Subcutaneous abdominal adipose tissue (tissue), 5 donors: ENCODE results near the gene MDGA2.

Experiments
- H3K27ac ChIP-seq: one replicate; pipeline ENCODE4 v1.7.0; 2013; ENCODE audit warnings: low read depth, mild to moderate bottlenecking, inconsistent platforms, low read length, moderate library complexity
- H3K27me3 ChIP-seq, 5 donors: one replicate each; pipeline ENCODE4 v1.7.0; 2013; ENCODE audit warnings: low read length in 5 of 5, inconsistent platforms in 1 of 5; ENCODE audit not compliant: control insufficient read depth in 5 of 5, insufficient read depth in 4 of 5
- H3K36me3 ChIP-seq, 5 donors: one replicate each; pipeline ENCODE4 v1.7.0; 2013; ENCODE audit warnings: low read length in 5 of 5; ENCODE audit not compliant: control insufficient read depth in 5 of 5, insufficient read depth in 5 of 5
- H3K4me1 ChIP-seq, 5 donors: one replicate each; pipeline ENCODE4 v1.7.0; 2013; ENCODE audit warnings: low read length in 5 of 5, mild to moderate bottlenecking in 3 of 5, moderate library complexity in 1 of 5; ENCODE audit not compliant: control insufficient read depth in 5 of 5, insufficient read depth in 5 of 5
- H3K4me3 ChIP-seq, 5 donors: one replicate each; pipeline ENCODE4 v1.7.0; 2013; ENCODE audit warnings: low read length in 5 of 5, low read depth in 1 of 5
- H3K9ac ChIP-seq, 5 donors: one replicate each; pipeline ENCODE4 v1.7.0; 2013; ENCODE audit warnings: low read length in 5 of 5, mild to moderate bottlenecking in 4 of 5, moderate library complexity in 3 of 5
- H3K9me3 ChIP-seq, 5 donors: one replicate each; pipeline ENCODE4 v1.7.0; 2013; ENCODE audit warnings: low read length in 5 of 5; ENCODE audit not compliant: control insufficient read depth in 5 of 5
- donor health status: healthy.
- donor health status: healthy.
- donor health status: healthy.
- donor health status: healthy.
- donor health status: healthy.

MDGA2 gene

DNA sequence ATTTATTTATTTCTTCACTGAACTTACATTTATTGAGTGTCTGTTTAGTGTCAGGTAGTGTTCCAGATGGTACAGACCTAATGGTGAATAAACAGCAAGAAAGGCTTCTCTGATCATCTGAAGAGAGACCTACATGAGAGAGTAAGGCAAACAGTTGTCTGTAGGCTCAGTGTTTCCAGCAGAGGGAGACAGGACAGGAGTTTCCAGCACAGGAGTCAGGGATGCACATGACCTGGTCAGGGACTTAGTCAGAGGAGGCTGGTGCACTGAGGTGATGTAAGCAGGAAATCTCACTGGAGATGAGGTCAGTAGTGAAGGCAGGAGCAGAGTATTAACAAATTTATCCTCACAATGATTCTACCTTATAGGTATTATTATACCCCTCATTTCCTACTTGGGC is 233.2 kb downstream of the MDGA2 start:
- Histone ChIP-seq H3K9ac (no peak overlapping the region), H3K9me3 (peaks cover 0 to 3% (median 0%) of the 10 kb centered on the region in 5 donors), H3K36me3 (no peaks in the 10 kb centered on the region), H3K4me1 (peaks cover 0 to 3% (median 0%) of the 10 kb centered on the region in 5 donors), H3K27me3 (no peaks in the 10 kb centered on the region), H3K4me3 (no peak overlapping the region), H3K27ac (no peak overlapping the region)

- Histone ChIP-seq H3K36me3 (no peaks in the 10 kb centered on the region), H3K27me3 (no peaks in the 10 kb centered on the region), H3K4me3 (no peak overlapping the region), H3K4me1 (no peaks in the 10 kb centered on the region), H3K27ac (no peak overlapping the region), H3K9ac (no peak overlapping the region), H3K9me3 (peaks cover 0 to 3% (median 0%) of the 10 kb centered on the region in 5 donors)
Observed at GRCh38 chr14:47439953-47440352, 235.5 kb downstream of the MDGA2 start.

GRCh38 chr14:47438650-47439140 is 236.7 kb downstream of the MDGA2 start:
- Histone ChIP-seq H3K36me3 (no peaks in the 10 kb centered on the region), H3K9ac (no peak overlapping the region), H3K4me3 (no peak overlapping the region), H3K27ac (no peak overlapping the region), H3K4me1 (no peaks in the 10 kb centered on the region), H3K9me3 (peaks cover 0 to 3% (median 0%) of the 10 kb centered on the region in 5 donors), H3K27me3 (no peaks in the 10 kb centered on the region)

DNA sequence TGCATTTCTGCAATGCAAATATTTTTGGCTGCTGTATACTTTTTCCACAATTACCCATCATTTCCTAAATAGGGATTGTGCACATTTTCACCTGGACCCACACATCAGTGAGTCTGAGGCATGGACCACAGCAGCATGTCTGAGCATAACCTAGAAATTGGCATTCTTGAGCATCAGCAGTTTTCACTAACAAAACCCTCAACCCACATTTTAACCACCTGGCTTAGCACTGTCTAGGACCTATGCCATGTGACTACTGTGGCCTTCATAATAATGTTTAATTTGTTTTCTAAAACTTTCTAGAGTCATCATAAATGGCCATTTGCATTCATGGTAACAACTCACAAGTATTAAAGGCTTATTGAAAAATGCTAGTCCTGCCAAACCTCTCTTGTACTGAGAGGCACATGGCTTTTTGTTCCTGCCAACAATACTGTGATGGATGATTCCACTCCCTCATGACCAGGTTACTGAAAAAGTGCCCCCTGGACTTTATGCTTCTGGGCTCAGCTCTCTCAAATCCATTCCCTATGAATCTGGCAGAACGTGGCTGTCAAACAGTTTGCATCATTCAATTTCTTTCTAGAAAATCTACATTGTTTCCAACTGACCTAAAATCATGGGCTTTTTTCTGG is 240.0 kb downstream of the MDGA2 start:
- Histone ChIP-seq H3K4me1 (no peaks in the 10 kb centered on the region), H3K9ac (no peak overlapping the region), H3K27ac (no peak overlapping the region), H3K9me3 (peaks cover 0 to 3% (median 0%) of the 10 kb centered on the region in 5 donors), H3K27me3 (no peaks in the 10 kb centered on the region), H3K36me3 (no peaks in the 10 kb centered on the region), H3K4me3 (no peak overlapping the region)

DNA sequence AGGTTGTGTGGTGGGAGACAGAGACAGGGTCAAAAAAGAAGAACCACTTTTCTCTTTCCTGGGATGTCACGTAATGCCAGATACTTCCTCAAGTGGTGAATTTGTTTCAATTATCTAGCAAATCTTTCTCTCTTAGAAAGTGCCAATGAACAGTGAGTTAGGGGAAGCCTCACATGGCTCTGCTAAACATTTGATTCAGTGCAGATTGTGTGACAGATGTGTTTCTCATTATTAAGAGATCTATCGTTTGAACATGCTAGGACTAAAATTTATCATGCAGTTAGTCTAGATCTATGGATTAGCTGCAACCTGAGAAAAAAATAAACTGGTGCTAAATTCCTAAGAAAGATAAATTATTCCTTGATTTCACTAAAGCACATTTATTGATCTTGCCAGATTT is 247.8 kb downstream of the MDGA2 start:
- H3K4me1 ChIP-seq = no peaks in the 10 kb centered on the region
- H3K27me3 ChIP-seq = no peaks in the 10 kb centered on the region
- H3K36me3 ChIP-seq = no peaks in the 10 kb centered on the region
- H3K27ac ChIP-seq = no peak overlapping the region
- no peaks in the 10 kb centered on the region for H3K9me3 ChIP-seq
- H3K9ac ChIP-seq = no peak overlapping the region
- no peak overlapping the region for H3K4me3 ChIP-seq

DNA sequence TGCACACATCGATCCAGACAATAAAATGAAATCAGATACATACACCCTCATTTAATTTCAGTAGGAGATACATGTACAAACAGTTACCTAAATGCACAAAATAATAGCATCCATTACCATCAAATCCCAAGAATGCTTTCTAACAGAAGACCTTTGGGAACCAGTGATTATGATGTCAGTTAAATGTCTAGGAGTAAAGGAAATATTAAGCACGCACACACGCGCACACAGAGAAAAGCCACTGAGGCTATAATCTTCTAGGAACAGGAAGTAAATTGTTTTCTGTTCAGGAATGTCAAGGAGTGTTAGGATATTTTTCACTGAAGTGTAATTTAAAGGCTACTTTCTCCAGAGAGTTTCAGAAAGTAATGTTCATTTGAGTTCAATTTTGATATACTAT is 250.1 kb downstream of the MDGA2 start:
- Histone ChIP-seq H3K27me3 (no peaks in the 10 kb centered on the region), H3K27ac (no peak overlapping the region)

DNA sequence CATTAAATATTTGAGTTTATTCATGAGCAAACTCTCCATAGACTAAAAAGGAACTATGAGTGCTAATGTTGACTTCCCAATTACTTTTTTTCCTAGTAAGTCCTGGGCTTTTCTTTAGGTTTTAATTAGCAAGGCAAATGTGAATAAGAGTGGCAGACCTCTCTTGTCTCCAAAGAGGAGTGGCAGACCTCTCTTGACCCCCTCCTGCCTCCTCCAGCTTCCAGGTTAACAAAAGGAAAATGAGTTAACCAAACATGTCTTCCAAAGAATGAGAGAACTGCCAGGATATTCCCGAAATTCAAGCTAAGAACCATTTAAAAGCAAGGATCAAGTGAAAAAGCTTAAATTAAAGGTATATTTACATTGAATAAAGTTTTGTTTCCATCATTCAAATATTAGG is 253.2 kb downstream of the MDGA2 start:
- H3K27ac ChIP-seq = no peak overlapping the region
- no peaks in the 10 kb centered on the region for H3K36me3 ChIP-seq
- no peaks in the 10 kb centered on the region for H3K4me1 ChIP-seq

More for the DNA sequence above, 250.1 kb downstream of the MDGA2 start:
- Histone ChIP-seq H3K9me3 (no peaks in the 10 kb centered on the region), H3K9ac (no peak overlapping the region), H3K36me3 (no peaks in the 10 kb centered on the region), H3K4me3 (no peak overlapping the region), H3K4me1 (no peaks in the 10 kb centered on the region)

DNA sequence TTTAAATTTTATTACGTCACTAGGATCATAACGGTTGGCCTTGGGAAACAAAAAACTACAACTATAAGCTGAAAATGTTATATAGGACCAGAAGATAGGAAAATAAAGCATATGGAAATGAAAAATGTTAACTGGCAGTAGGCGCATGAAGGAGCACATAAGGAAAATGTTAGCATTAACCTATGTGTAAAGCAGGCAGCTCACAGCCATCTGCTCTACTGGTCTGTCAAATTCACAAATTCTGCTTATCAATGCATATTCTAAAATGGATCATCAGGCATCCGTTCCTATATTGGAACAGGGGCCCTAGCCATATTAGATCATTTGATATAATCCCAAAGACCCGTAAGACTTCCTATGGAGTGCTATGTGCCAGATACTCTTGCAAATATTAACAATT is 263.9 kb downstream of the MDGA2 start:
- Histone ChIP-seq H3K4me1 (no peaks in the 10 kb centered on the region), H3K9ac (no peak overlapping the region), H3K27me3 (no peaks in the 10 kb centered on the region), H3K9me3 (peaks cover 0 to 2% (median 0%) of the 10 kb centered on the region in 5 donors), H3K4me3 (no peak overlapping the region), H3K36me3 (no peaks in the 10 kb centered on the region), H3K27ac (no peak overlapping the region)

More for the DNA sequence above, 253.2 kb downstream of the MDGA2 start:
- Histone ChIP-seq H3K27me3 (no peaks in the 10 kb centered on the region), H3K9ac (no peak overlapping the region), H3K9me3 (no peaks in the 10 kb centered on the region), H3K4me3 (no peak overlapping the region)

DNA sequence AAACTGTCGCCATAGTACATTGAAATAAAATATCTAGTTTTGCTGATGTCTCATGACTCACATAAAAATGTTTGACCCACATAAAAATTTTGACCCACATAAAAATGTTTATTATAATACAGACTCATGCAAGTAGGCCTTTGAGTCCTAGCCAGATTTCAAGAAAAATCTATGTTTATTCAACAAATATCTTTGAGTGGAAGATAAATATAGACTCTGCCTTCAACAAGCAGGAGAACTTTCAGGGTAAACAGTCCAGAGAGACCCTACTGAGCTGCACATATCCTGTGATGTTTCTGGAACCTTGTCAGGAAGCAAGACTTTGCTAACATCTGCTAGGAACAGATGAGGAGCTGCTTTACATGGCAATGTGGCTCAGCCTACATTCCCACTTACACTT is 283.1 kb downstream of the MDGA2 start:
- H3K4me1 ChIP-seq = no peaks in the 10 kb centered on the region
- H3K4me3 ChIP-seq = no peak overlapping the region
- no peaks in the 10 kb centered on the region for H3K27me3 ChIP-seq
- no peak overlapping the region for H3K27ac ChIP-seq
- H3K9me3 ChIP-seq = no peaks in the 10 kb centered on the region
- no peak overlapping the region for H3K9ac ChIP-seq
- no peaks in the 10 kb centered on the region for H3K36me3 ChIP-seq

DNA sequence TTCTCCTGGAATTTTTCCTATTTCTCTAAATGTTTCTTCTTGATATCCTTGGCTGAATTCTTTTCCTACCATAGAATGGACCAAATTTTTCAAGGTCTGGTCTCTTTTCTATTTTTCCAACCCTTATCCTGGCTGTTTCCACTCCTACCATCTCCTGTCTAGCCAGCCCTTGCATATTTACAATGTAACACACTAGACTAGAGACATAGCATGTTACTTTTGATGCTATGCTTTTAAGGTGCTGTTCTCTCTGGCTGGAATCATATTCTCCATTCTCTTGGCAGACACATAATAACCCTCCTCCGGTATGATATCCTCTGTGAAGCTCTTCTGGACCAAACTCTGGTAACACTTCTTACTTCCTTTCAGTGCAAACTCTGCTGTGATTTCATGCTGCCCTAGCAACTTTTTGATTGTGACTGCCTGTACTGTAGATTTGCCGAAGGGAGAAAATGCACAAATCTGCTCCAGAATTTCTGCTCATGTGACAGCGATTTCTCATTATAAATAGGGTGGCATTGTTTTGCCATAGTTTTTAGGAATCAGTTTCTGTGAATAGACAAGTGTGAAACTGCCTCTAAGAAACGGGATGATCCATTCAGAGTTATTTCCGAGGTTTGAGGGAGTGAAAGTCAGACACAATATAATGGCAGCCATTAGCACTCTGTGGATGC is 284.4 kb downstream of the MDGA2 start:
- H3K4me3 ChIP-seq = no peak overlapping the region
- no peak overlapping the region for H3K27ac ChIP-seq

More for the DNA sequence above, 284.4 kb downstream of the MDGA2 start:
- H3K9me3 ChIP-seq = no peaks in the 10 kb centered on the region
- no peaks in the 10 kb centered on the region for H3K4me1 ChIP-seq
- H3K36me3 ChIP-seq = no peaks in the 10 kb centered on the region
- H3K27me3 ChIP-seq = no peaks in the 10 kb centered on the region
- H3K9ac ChIP-seq = no peak overlapping the region
